Activated CD8-positive, alpha-beta memory T cell treated with anti-CD3 and anti-CD28 coated beads, Interleukin-2, amount 50 U/mL, for 24 hours (primary cell): ENCODE measurements around the gene IGFLR1.

Experiments used
- DNase-seq: peaks from one replicate; pipeline ENCODE4 v3.0.0-alpha.2; 2020; ENCODE audit errors: extremely low read depth

IGFLR1 gene

GRCh38 chr19:35755550-35756376, 13.5 kb upstream of the IGFLR1 start:
- no peak for DNase-seq

GRCh38 chr19:35755131-35755549, 12.9 kb upstream of the IGFLR1 start:
- DNase-seq = no peak

GRCh38 chr19:35754370-35755130, 12.3 kb upstream of the IGFLR1 start:
- no peak for DNase-seq

- DNase-seq = no peak
Observed at GRCh38 chr19:35753634-35754369, 11.6 kb upstream of the IGFLR1 start.

GRCh38 chr19:35752746-35753350, 10.6 kb upstream of the IGFLR1 start:
- DNase-seq = no peak

- no peak for DNase-seq
Observed at GRCh38 chr19:35751839-35752745, 9.8 kb upstream of the IGFLR1 start.

- DNase-seq = no peak
Observed at GRCh38 chr19:35750167-35750566, 7.9 kb upstream of the IGFLR1 start.

GRCh38 chr19:35748106-35749020, 6.1 kb upstream of the IGFLR1 start, which contains the start of gene LIN37:
Gene LIN37 (plus strand): TSS chr19:35748576. CDS start chr19:35748725, 149 bp downstream.
- peak; percentile 98 for DNase-seq

GRCh38 chr19:35746531-35746930, 4.3 kb upstream of the IGFLR1 start:
- DNase-seq = no peak

GRCh38 chr19:35746087-35746462, 3.8 kb upstream of the IGFLR1 start:
- no peak for DNase-seq

GRCh38 chr19:35745328-35746086, 3.3 kb upstream of the IGFLR1 start, which contains the start of the genes PSENEN and U2AF1L4:
Gene PSENEN (plus strand): TSS chr19:35745651. CDS start chr19:35745931, 280 bp downstream.
Gene U2AF1L4 (minus strand): TSS chr19:35745418. CDS start chr19:35745391, 27 bp downstream.
- DNase-seq = peak; percentile 88

- DNase-seq = peak; percentile 85
Observed at GRCh38 chr19:35744430-35745327, 2.4 kb upstream of the IGFLR1 start.

- no peak for DNase-seq
Observed at GRCh38 chr19:35743640-35744429, 1.6 kb upstream of the IGFLR1 start.

GRCh38 chr19:35741203-35741515, 1.1 kb downstream of the IGFLR1 start:
- no peak for DNase-seq

- peak; percentile 91 for DNase-seq
Observed at GRCh38 chr19:35740423-35741202, 1.6 kb downstream of the IGFLR1 start.

- no peak for DNase-seq
Observed at GRCh38 chr19:35740108-35740422, 2.2 kb downstream of the IGFLR1 start.
